Measurements from ENCODE around the gene THOC2. TPM values are rescaled to one million over a fixed set of nuclear protein-coding genes. Genes with fewer than 3 reads are reported as not detected.

THOC2 gene
- total RNA-seq, 1 donor from 2014 or later, result 86.7 TPM

- no peak for DNase-seq (ENCODE audit: extremely low spot score in 2 of 2)
- Histone ChIP-seq H3K4me3 (no peak overlapping the region), H3K36me3 (no peaks in the 10 kb centered on the region), H3K27me3 (no peaks in the 10 kb centered on the region), H3K9me3 (no peaks in the 10 kb centered on the region), H3K27ac (no peak overlapping the region), H3K4me1 (no peaks in the 10 kb centered on the region)
- no peak for TF ChIP-seq POLR2AphosphoS5 (IDR thresholded peaks at IDR 0.05; ENCODE audit: insufficient read depth in 1 of 2, low read depth in 1 of 2)
- TF ChIP-seq CTCF (IDR thresholded peaks at IDR 0.05), result no peak
- TF ChIP-seq POLR2A (IDR thresholded peaks at IDR 0.05), result no peak
- intact Hi-C loops (cut with DNase I), result no loop called here
Observed at GRCh38 chrX:123610915-123611314, 121.9 kb downstream of the THOC2 start.

- intact Hi-C loops (cut with DNase I), result no loop called here
- TF ChIP-seq POLR2AphosphoS5 (IDR thresholded peaks at IDR 0.05; ENCODE audit: insufficient read depth in 1 of 2, low read depth in 1 of 2), result no peak
- TF ChIP-seq CTCF (IDR thresholded peaks at IDR 0.05), result no peak
- TF ChIP-seq POLR2A (IDR thresholded peaks at IDR 0.05), result no peak
- Histone ChIP-seq H3K4me1 (no peaks in the 10 kb centered on the region), H3K27ac (no peak overlapping the region), H3K36me3 (no peaks in the 10 kb centered on the region), H3K9me3 (no peaks in the 10 kb centered on the region), H3K4me3 (no peak overlapping the region), H3K27me3 (no peaks in the 10 kb centered on the region)
- DNase-seq (ENCODE audit: extremely low spot score in 2 of 2), result no peak
Observed at GRCh38 chrX:123607806-123608205, 125.0 kb downstream of the THOC2 start.

- no peaks in the 10 kb centered on the region for H3K9me3 ChIP-seq
- no peak for DNase-seq (ENCODE audit: extremely low spot score in 2 of 2)
- no peaks in the 10 kb centered on the region for H3K4me1 ChIP-seq
- intact Hi-C loops (cut with DNase I), result no loop called here
- H3K36me3 ChIP-seq, result no peaks in the 10 kb centered on the region
- no peaks in the 10 kb centered on the region for H3K27me3 ChIP-seq
- no peak overlapping the region for H3K4me3 ChIP-seq
- no peak overlapping the region for H3K27ac ChIP-seq
- TF ChIP-seq POLR2A (IDR thresholded peaks at IDR 0.05) (no peak), POLR2AphosphoS5 (IDR thresholded peaks at IDR 0.05; ENCODE audit: insufficient read depth in 1 of 2, low read depth in 1 of 2) (no peak), CTCF (IDR thresholded peaks at IDR 0.05) (no peak)
Observed at GRCh38 chrX:123607270-123607669, 125.6 kb downstream of the THOC2 start.

GRCh38 chrX:123603491-123603890 is 129.4 kb downstream of the THOC2 start:
- H3K36me3 ChIP-seq, result no peaks in the 10 kb centered on the region

GRCh38 chrX:123601437-123601836 is 131.4 kb downstream of the THOC2 start:
- TF ChIP-seq POLR2A (IDR thresholded peaks at IDR 0.05), result no peak
- no peak for TF ChIP-seq POLR2AphosphoS5 (IDR thresholded peaks at IDR 0.05; ENCODE audit: insufficient read depth in 1 of 2, low read depth in 1 of 2)
- no peak for TF ChIP-seq CTCF (IDR thresholded peaks at IDR 0.05)
- intact Hi-C loops (cut with DNase I), result no loop called here
- Histone ChIP-seq H3K4me1 (no peaks in the 10 kb centered on the region), H3K9me3 (no peaks in the 10 kb centered on the region), H3K27me3 (no peaks in the 10 kb centered on the region), H3K27ac (no peak overlapping the region), H3K4me3 (no peak overlapping the region), H3K36me3 (no peaks in the 10 kb centered on the region)
- DNase-seq (ENCODE audit: extremely low spot score in 2 of 2), result no peak

More at GRCh38 chrX:123603491-123603890, 129.4 kb downstream of the THOC2 start:
- Histone ChIP-seq H3K4me3 (no peak overlapping the region), H3K27me3 (no peaks in the 10 kb centered on the region), H3K27ac (no peak overlapping the region), H3K9me3 (no peaks in the 10 kb centered on the region), H3K4me1 (no peaks in the 10 kb centered on the region)
- no peak for TF ChIP-seq CTCF (IDR thresholded peaks at IDR 0.05)
- TF ChIP-seq POLR2AphosphoS5 (IDR thresholded peaks at IDR 0.05; ENCODE audit: insufficient read depth in 1 of 2, low read depth in 1 of 2), result no peak
- intact Hi-C loops (cut with DNase I), result no loop called here
- no peak for DNase-seq (ENCODE audit: extremely low spot score in 2 of 2)

Measured in vagina (tissue), 2 donors.